K562 (cell line): ENCODE data around the gene LRCH1. TPM values are rescaled to one million over a fixed set of nuclear protein-coding genes. Genes with fewer than 3 reads are reported as not detected.
A peak's percentile ranks its signal among the peaks of the same experiment; 100 is the strongest.

Source experiments
- ATF7 ChIP-seq: fragments of 450-650 bp; IDR thresholded peaks from 2 replicates; pipeline ENCODE4 v1.7.1; 2014; ENCODE audit warnings: mild to moderate bottlenecking, moderate library complexity
- DNMT1 ChIP-seq: fragments of 450-650 bp; IDR thresholded peaks from 2 replicates; pipeline ENCODE4 v1.6.1; 2016; ENCODE audit warnings: antibody characterized with exemption, mild to moderate bottlenecking
- FOXJ2 ChIP-seq: fragments of 200-800 bp; sonication (Bioruptor generic); IDR thresholded peaks from 2 replicates; pipeline ENCODE4 v1.6.1; 2016; ENCODE audit warnings: missing genetic modification characterization, missing compliant biosample characterization
- MGA ChIP-seq: fragments of 450-650 bp; IDR thresholded peaks from 2 replicates; pipeline ENCODE4 v1.6.1; 2016; ENCODE audit warnings: mild to moderate bottlenecking, moderate library complexity
- NKRF ChIP-seq: fragments of 450-650 bp; IDR thresholded peaks from 2 replicates; pipeline ENCODE4 v1.6.1; 2016; ENCODE audit warnings: borderline replicate concordance
- RBBP5 ChIP-seq: fragments of 200-600 bp; sonication (generic); IDR thresholded peaks from 2 replicates; pipeline ENCODE4 v1.6.1; 2012; ENCODE audit warnings: borderline replicate concordance, mild to moderate bottlenecking, low read length, control low read depth, inconsistent platforms; ENCODE audit not compliant: insufficient read depth, poor library complexity, severe bottlenecking
- SRSF9 ChIP-seq: fragments of 200-400 bp; formaldehyde crosslinking; IDR thresholded peaks from 2 replicates; pipeline ENCODE4 v1.6.1; 2017; ENCODE audit warnings: low read depth, low read length, borderline replicate concordance
- TAF1 ChIP-seq: IDR thresholded peaks from 2 replicates; pipeline ENCODE4 v1.6.1; 2011; ENCODE audit warnings: mild to moderate bottlenecking, low read length, moderate library complexity; ENCODE audit not compliant: insufficient read depth, control insufficient read depth, severe bottlenecking; ENCODE audit errors: extremely low read depth
- USF1 ChIP-seq: sonication (generic); formaldehyde crosslinking; IDR thresholded peaks from 2 replicates; pipeline ENCODE4 v1.9.0; 2022; ENCODE audit warnings: mild to moderate bottlenecking, missing genetic modification reagents
- ZNF184 ChIP-seq: sonication (generic); formaldehyde crosslinking; IDR thresholded peaks from 2 replicates; pipeline ENCODE4 v1.5.0; 2020; ENCODE audit warnings: missing genetic modification reagents
- ZNF324 ChIP-seq: fragments of 250-450 bp; sonication (Bioruptor Pico); IDR thresholded peaks from 2 replicates; pipeline ENCODE4 v1.4.0; 2020; ENCODE audit warnings: mild to moderate bottlenecking
- polyA plus RNA-seq, 8 experiments: library from polyadenylated mRNA; depleted of rRNA in 4 of 8; stranded (reverse) in 5 of 8; unstranded in 3 of 8; fragments of >200 nt; fragmentation: Nextera tagmentation in 2 of 8; fragmentation: Illumina TruSeq in 1 of 8; extraction: Ambion mirVana in 2 of 8; extraction: Trizol in 1 of 8; gene quantifications; 2 replicates each; pipeline versions ENCODE4 v1.2.1 to v1.2.3, GENCODE V29; 2011 to 2014; ENCODE audit warnings: inconsistent platforms in 1 of 8, missing spikeins in 1 of 8
- total RNA-seq, 7 experiments: library from RNA; depleted of rRNA in 6 of 7; stranded (reverse); fragments of >200 nt in 6 of 7; fragmentation: Illumina TruSeq in 2 of 7; extraction: Trizol in 2 of 7; gene quantifications; 2 replicates each; pipeline versions ENCODE4 v1.2.1 to v1.2.3, GENCODE V29; 2011 to 2021; ENCODE audit warnings: low replicate concordance in 1 of 7

Gene LRCH1
- total and polyA plus RNA-seq, 9 of the 15 experiments (the other 6 are each of a cell fraction or from before 2014, with no cell fraction given): 1.1 to 6.8 (median 3.7) TPM

- peak; percentile 92 for TF ChIP-seq MGA
- no peak for TF ChIP-seq DNMT1
- TF ChIP-seq ATF7: 0 out of 2 replicates have a peak, but pooled peaks have one; percentile 27
- no peak for TF ChIP-seq ZNF184 (CRISPR knock-in tag)
- TF ChIP-seq ZNF324 (CRISPR knock-in tag): no peak
- TF ChIP-seq NKRF: peak; percentile 30; the same call in 1 of the 2 replicates
- no peak for TF ChIP-seq FOXJ2
- TF ChIP-seq RBBP5: peak; percentile 79
- peak; percentile 73 for TF ChIP-seq TAF1
- peak; percentile 81 for TF ChIP-seq USF1 (CRISPR knock-in tag)
- no peak for TF ChIP-seq SRSF9
Observed at GRCh38 chr13:46796515-46797474, 243.8 kb downstream of the LRCH1 start, which contains the start of gene ESD (continued).
